CD4-positive, alpha-beta T cell treated with Interferon gamma for 1 hour (primary cell): ENCODE data around the gene KIAA0232.
"Not testable (repeated sequence)": the region's sequence is repeated elsewhere in the genome, so short reads cannot be mapped to it uniquely, and the experiment has no call there.

Experiments
- DNase-seq: peaks from one replicate; pipeline ENCODE4 v3.0.0-alpha.2; 2020

The KIAA0232 gene

GRCh38 chr4:6811165-6811564 is 28.6 kb downstream of the KIAA0232 start:
- DNase-seq = no peak

- no peak for DNase-seq
These were observed 30.2 kb downstream of the KIAA0232 start for GRCh38 chr4:6812766-6813165.

- no peak for DNase-seq
These were observed 31.2 kb downstream of the KIAA0232 start for GRCh38 chr4:6813725-6814124.

GRCh38 chr4:6815029-6815836 is 32.7 kb downstream of the KIAA0232 start:
- DNase-seq = no peak

GRCh38 chr4:6819295-6819694 is 36.8 kb downstream of the KIAA0232 start:
- no peak for DNase-seq

GRCh38 chr4:6820695-6821094 is 38.2 kb downstream of the KIAA0232 start:
- no peak for DNase-seq

- no peak for DNase-seq
These were observed 41.5 kb downstream of the KIAA0232 start for GRCh38 chr4:6824071-6824470.

- DNase-seq = no peak
These were observed 42.4 kb downstream of the KIAA0232 start for GRCh38 chr4:6824772-6825402.

GRCh38 chr4:6825403-6825802 is 42.9 kb downstream of the KIAA0232 start:
- no peak for DNase-seq

- DNase-seq = no peak
These were observed 44.4 kb downstream of the KIAA0232 start for GRCh38 chr4:6826781-6827508.

GRCh38 chr4:6829086-6829485 is 46.6 kb downstream of the KIAA0232 start:
- DNase-seq = no peak

GRCh38 chr4:6834867-6835266 is 52.3 kb downstream of the KIAA0232 start:
- no peak for DNase-seq

- DNase-seq = not testable (repeated sequence)
These were observed 53.1 kb downstream of the KIAA0232 start for GRCh38 chr4:6835616-6836015.

- DNase-seq = not testable (repeated sequence)
These were observed 54.6 kb downstream of the KIAA0232 start for GRCh38 chr4:6837106-6837505.

GRCh38 chr4:6839579-6839978 is 57.1 kb downstream of the KIAA0232 start:
- no peak for DNase-seq

GRCh38 chr4:6840062-6840976 is 57.8 kb downstream of the KIAA0232 start:
- DNase-seq = no peak

- no peak for DNase-seq
These were observed 62.5 kb downstream of the KIAA0232 start for GRCh38 chr4:6845027-6845426.

- no peak for DNase-seq
These were observed 63.0 kb downstream of the KIAA0232 start for GRCh38 chr4:6845574-6845973.

- DNase-seq = no peak
These were observed 64.7 kb downstream of the KIAA0232 start for GRCh38 chr4:6847178-6847577.

- no peak for DNase-seq
These were observed 66.3 kb downstream of the KIAA0232 start for GRCh38 chr4:6848717-6849305.

- DNase-seq = no peak
These were observed 67.2 kb downstream of the KIAA0232 start for GRCh38 chr4:6849691-6850090.

GRCh38 chr4:6851431-6851830 is 68.9 kb downstream of the KIAA0232 start:
- DNase-seq = no peak
